Suprapubic skin (tissue), 4 donors: Measurements from ENCODE around the gene ZNF784. TPM values are rescaled to one million over a fixed set of nuclear protein-coding genes. Genes with fewer than 3 reads are reported as not detected.

Experiments used
- DNase-seq, 2 donors: peaks; one replicate each; pipeline ENCODE4 v3.0.0-alpha.2; 2019; ENCODE audit warnings: low spot score in 2 of 2
- H3K27ac ChIP-seq: fragments of 200-600 bp; sonication (generic); one replicate; pipeline ENCODE4 v1.5.1; 2019
- H3K27me3 ChIP-seq: fragments of 200-600 bp; sonication (generic); one replicate; pipeline ENCODE4 v1.5.1; 2019
- H3K36me3 ChIP-seq: fragments of 200-600 bp; sonication (generic); one replicate; pipeline ENCODE4 v1.5.1; 2019
- H3K4me1 ChIP-seq: fragments of 200-600 bp; sonication (generic); one replicate; pipeline ENCODE4 v1.5.1; 2019
- H3K4me3 ChIP-seq: fragments of 200-600 bp; sonication (generic); one replicate; pipeline ENCODE4 v1.5.1; 2019; ENCODE audit warnings: mild to moderate bottlenecking
- H3K9me3 ChIP-seq: fragments of 200-600 bp; sonication (generic); one replicate; pipeline ENCODE4 v1.5.1; 2019
- CTCF ChIP-seq, 2 donors: fragments of 200-600 bp in 1 of 2; fragments of 450-650 bp in 1 of 2; sonication (generic) in 1 of 2; IDR thresholded peaks; one replicate each; pipeline ENCODE4 v1.5.1; 2016 to 2019; ENCODE audit warnings: antibody characterized with exemption in 2 of 2, mild to moderate bottlenecking in 1 of 2, moderate library complexity in 1 of 2
- EP300 ChIP-seq: sonication (generic); formaldehyde crosslinking; IDR thresholded peaks from one replicate; pipeline ENCODE4 v1.6.1; 2017; ENCODE audit warnings: antibody characterized with exemption
- POLR2A ChIP-seq, 2 donors: fragments of 450-650 bp; IDR thresholded peaks; one replicate each; pipeline ENCODE4 v1.6.1; 2017; ENCODE audit warnings: antibody characterized with exemption in 2 of 2, mild to moderate bottlenecking in 2 of 2, moderate library complexity in 2 of 2
- POLR2AphosphoS5 ChIP-seq, 3 donors: sonication (generic); formaldehyde crosslinking; IDR thresholded peaks; one replicate each; pipeline ENCODE4 v1.6.1; 2017; ENCODE audit warnings: antibody characterized with exemption in 3 of 3
- WGBS: methylation state at CpG from one replicate; pipeline ENCODE4 v1.1.5; 2018; 5-methylcytosine and 5-hydroxymethylcytosine counted together
- total RNA-seq, 4 donors: library from RNA; depleted of rRNA; stranded (reverse); fragments of >200 nt; gene quantifications; one replicate each; pipeline ENCODE4 v1.1.0, GENCODE V29; 2016

The ZNF784 gene
- total RNA-seq, 4 donors from 2014 or later: 4.3 to 8.0 (median 6.5) TPM

- Histone ChIP-seq H3K9me3 (no peaks in the 10 kb centered on the region), H3K27me3 (no peaks in the 10 kb centered on the region), H3K4me3 (no peak overlapping the region), H3K27ac (no peak overlapping the region), H3K4me1 (peaks cover 56% of the 10 kb centered on the region), H3K36me3 (no peaks in the 10 kb centered on the region)
- no peak for DNase-seq
- 73% methylated on average over 8 of the region's 8 CpGs for whole genome bisulfite sequencing
- TF ChIP-seq EP300: no peak
- TF ChIP-seq POLR2A (IDR thresholded peaks at IDR 0.05): no peak
- no peak for TF ChIP-seq POLR2AphosphoS5 (IDR thresholded peaks at IDR 0.05)
- TF ChIP-seq CTCF (IDR thresholded peaks at IDR 0.05): no peak
Observed at GRCh38 chr19:55633861-55634260, 9.5 kb upstream of the ZNF784 start.

- Histone ChIP-seq H3K27ac (no peak overlapping the region), H3K4me1 (peaks cover 44% of the 10 kb centered on the region)
- 25% methylated on average over 3 of the region's 3 CpGs for WGBS
Observed at GRCh38 chr19:55632463-55632834, 8.1 kb upstream of the ZNF784 start.

GRCh38 chr19:55626350-55626749 lies 2.0 kb upstream of the ZNF784 start:
- no peaks in the 10 kb centered on the region for H3K27me3 ChIP-seq
- TF ChIP-seq CTCF (IDR thresholded peaks at IDR 0.05) (no peak), POLR2A (IDR thresholded peaks at IDR 0.05) (no peak)
- no peak overlapping the region for H3K27ac ChIP-seq
- H3K4me3 ChIP-seq: no peak overlapping the region
- H3K36me3 ChIP-seq: peaks cover 12% of the 10 kb centered on the region
- WGBS: 87% methylated on average over 11 of the region's 11 CpGs
- DNase-seq: no peak
- no peaks in the 10 kb centered on the region for H3K9me3 ChIP-seq
- H3K4me1 ChIP-seq: peaks cover 16% of the 10 kb centered on the region

More at GRCh38 chr19:55632463-55632834, 8.1 kb upstream of the ZNF784 start:
- no peaks in the 10 kb centered on the region for H3K27me3 ChIP-seq
- no peak overlapping the region for H3K4me3 ChIP-seq
- peak; percentile 96 to 98 for DNase-seq
- H3K9me3 ChIP-seq: no peaks in the 10 kb centered on the region
- H3K36me3 ChIP-seq: no peaks in the 10 kb centered on the region
- no peak for TF ChIP-seq POLR2AphosphoS5 (IDR thresholded peaks at IDR 0.05)
- no peak for TF ChIP-seq EP300
- TF ChIP-seq CTCF (IDR thresholded peaks at IDR 0.05): peak; percentile 80 to 90
- TF ChIP-seq POLR2A (IDR thresholded peaks at IDR 0.05): no peak

- TF ChIP-seq POLR2AphosphoS5 (IDR thresholded peaks at IDR 0.05) (no peak), POLR2A (IDR thresholded peaks at IDR 0.05) (no peak), EP300 (no peak), CTCF (IDR thresholded peaks at IDR 0.05) (no peak)
- DNase-seq: no peak
- Histone ChIP-seq H3K4me1 (peaks cover 16% of the 10 kb centered on the region), H3K9me3 (no peaks in the 10 kb centered on the region), H3K4me3 (peak overlapping the region; percentile 62), H3K36me3 (peaks cover 14% of the 10 kb centered on the region), H3K27me3 (no peaks in the 10 kb centered on the region), H3K27ac (peak overlapping the region; percentile 97)
- 46% methylated on average over 11 of the region's 11 CpGs for WGBS
Observed at GRCh38 chr19:55625004-55625326, 599 bp upstream of the ZNF784 start.

GRCh38 chr19:55623561-55623960 lies 805 bp downstream of the ZNF784 start:
- 42% methylated on average over 7 of the region's 7 CpGs for WGBS
- no peak for TF ChIP-seq EP300
- no peak for TF ChIP-seq POLR2A (IDR thresholded peaks at IDR 0.05)
- no peak for TF ChIP-seq CTCF (IDR thresholded peaks at IDR 0.05)
- no peak for TF ChIP-seq POLR2AphosphoS5 (IDR thresholded peaks at IDR 0.05)
- H3K9me3 ChIP-seq: no peaks in the 10 kb centered on the region
- DNase-seq: no peak
- peaks cover 14% of the 10 kb centered on the region for H3K36me3 ChIP-seq
- H3K4me3 ChIP-seq: peak overlapping the region; percentile 62
- peak overlapping the region; percentile 4 for H3K27ac ChIP-seq
- H3K27me3 ChIP-seq: no peaks in the 10 kb centered on the region
- H3K4me1 ChIP-seq: peaks cover 16% of the 10 kb centered on the region
